NCI-H1048 (cell line): ENCODE data around the gene FYN.

Experiments
- DNase-seq: peaks from one replicate; lab custom pipeline; 2025; lab: John Stamatoyannopoulos, UW

FYN gene

DNA sequence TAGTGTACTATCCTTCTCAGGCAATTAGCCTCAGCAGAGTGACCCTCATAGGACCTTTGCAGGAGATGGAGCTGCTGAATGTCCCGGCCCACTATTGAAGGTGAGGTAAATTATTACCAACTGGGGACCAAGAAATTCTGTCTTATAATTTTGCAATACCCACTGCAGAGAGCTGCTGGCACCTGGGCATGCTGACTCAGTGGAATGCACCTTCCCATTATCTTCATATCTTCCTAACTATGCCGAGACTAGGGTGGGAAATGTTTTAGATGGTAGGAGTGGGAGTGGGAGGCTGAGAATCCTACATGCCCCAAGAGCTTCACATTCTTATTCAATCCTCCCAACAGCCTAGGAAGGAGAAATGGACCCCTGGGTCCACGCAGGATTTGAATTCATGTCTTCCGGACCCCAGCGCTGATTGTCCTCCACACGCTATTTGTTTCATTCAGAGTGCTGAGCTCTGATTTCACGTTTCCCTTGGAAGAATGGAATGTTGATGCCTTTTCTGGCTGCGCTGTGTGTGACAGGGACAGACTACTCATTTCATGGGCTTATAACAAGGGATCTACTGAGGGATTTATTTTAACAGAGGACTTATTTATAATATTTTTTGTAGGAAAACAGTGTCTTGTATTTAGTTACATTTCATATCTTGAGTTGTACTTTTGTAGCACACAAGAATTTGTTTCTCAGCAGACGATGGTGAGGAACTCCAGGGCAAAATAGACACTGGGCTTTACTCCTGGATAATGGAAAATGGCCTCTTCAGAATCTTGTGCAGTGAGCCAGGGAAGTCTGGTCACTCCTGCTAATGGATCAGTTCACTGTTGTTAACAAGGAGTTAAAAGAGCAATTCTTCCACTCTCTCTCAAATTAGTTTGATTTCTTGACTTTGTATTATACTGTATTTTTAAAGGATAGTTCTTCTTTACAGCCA is 66.4 kb downstream of the FYN start:
- no peak for DNase-seq

- no peak for DNase-seq
Observed at GRCh38 chr6:111806165-111806547, 67.1 kb downstream of the FYN start.

DNA sequence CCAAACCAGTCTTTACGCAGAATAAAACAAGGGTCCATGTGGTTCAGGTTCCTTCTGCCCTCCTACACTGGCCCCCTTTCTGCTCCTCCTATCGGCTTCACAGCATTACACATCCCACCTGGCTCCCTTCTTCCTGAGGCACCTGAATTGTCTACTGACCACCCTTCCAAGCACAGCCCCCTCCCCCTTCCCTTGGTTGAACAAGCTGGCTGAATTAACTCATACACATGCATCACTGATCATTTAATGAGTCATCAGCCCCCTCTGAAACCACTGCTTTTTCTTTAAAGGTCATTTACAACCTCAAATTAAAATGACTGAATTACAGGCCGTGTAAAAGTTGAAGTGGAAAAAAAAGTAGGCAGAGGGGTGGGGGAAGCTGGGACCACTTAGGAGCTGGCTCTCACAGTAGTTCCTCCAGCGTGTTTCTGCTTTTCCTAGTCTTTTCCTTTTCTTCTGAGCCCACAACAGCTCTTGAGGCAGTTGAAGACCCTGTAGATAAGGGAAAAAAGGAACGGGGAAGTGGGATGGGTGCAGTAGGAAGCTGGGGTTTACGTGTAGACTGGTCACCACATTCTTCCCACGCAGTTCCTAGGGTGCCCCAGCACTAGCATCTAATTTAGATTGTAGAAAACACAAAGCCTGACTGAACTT is 67.6 kb downstream of the FYN start:
- DNase-seq = no peak

GRCh38 chr6:111804627-111805235 is 68.5 kb downstream of the FYN start:
- DNase-seq = no peak

GRCh38 chr6:111803804-111804203 is 69.4 kb downstream of the FYN start:
- no peak for DNase-seq

GRCh38 chr6:111803371-111803770 is 69.9 kb downstream of the FYN start:
- DNase-seq = no peak

GRCh38 chr6:111802720-111803330 is 70.4 kb downstream of the FYN start:
- DNase-seq = no peak

GRCh38 chr6:111802015-111802414 is 71.2 kb downstream of the FYN start:
- no peak for DNase-seq

- no peak for DNase-seq
Observed at GRCh38 chr6:111800821-111801220, 72.4 kb downstream of the FYN start.

GRCh38 chr6:111800259-111800765 is 72.9 kb downstream of the FYN start:
- DNase-seq = no peak

DNA sequence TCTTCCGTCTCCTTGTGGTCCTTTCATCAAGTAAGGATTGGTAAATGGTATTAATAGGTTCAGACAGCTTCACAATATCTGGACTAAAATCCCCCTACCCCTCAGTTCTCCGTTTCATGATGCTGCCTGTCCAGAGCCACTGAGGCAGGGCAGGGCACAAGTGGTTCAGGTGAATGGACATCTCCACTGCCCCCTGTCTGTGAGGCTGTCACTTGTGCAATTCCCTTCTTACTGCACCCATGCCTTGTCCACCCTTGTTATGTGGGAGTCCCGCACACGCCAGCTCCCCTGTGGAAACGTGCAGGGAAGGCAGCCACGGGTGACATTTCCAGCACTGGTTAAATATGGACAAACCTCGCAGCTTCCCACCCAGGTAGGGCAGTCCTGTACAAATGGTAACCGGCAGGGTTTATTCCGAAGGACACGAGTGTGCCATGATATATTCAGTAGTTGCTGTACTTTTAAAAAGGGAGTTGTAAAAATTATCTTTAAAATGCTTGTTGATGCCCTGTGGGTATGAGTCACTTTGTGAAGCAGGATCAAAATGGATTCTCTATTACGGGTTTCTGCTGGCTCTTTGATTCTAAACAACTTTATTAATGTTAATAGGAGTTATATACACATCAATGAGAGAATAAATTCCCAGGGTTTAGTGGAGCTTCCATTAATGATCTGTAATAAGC is 73.5 kb downstream of the FYN start:
- no peak for DNase-seq

DNA sequence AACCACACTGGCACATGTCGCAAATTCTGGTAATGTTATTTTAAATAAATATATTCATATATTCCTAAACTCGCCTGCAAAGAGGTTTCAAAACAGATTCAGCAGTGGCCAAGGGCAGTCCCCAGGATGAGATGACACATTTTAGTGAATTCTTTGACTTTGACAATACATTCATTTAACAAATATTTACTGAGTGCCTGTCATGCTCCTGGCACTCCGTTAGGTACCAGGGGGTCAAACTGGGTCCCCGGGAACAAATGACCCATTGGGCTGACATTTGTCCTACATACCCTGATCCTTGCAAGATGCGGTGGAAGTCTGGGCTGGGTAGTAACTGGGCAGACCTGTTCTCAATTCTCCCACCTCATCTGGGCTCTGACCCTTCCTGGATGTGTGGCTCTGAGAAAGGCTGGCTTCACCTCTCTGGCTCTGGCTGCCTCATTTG is 74.9 kb downstream of the FYN start:
- DNase-seq = no peak

DNA sequence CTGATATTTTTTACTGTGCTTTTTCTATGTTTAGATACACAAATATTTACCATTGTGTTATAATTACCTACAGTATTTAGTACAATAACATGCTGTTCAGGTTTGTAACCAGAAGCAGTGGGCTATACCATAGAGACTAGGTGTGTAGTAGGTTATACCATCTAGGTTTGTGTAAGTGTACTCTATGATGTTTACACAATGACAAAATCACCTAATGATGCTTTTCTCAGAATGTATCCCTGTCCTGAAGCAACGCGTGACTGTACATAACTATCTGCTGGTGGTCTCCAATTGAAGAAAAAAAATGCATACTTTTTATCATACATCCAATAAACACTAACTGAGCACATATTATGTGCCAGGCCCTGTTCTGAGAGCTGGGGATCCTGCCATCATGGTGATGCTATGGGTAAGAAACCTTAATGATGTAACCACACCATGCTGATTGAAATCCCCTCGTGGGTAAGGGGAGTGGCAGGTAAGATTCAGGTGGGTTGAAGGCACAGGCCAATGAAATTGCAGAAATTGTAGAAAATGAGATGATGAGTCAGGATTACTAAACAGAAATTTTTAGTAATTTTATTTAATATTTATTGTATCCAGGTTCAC is 76.8 kb downstream of the FYN start:
- DNase-seq = no peak

GRCh38 chr6:111795558-111795957 is 77.7 kb downstream of the FYN start:
- DNase-seq = no peak

DNA sequence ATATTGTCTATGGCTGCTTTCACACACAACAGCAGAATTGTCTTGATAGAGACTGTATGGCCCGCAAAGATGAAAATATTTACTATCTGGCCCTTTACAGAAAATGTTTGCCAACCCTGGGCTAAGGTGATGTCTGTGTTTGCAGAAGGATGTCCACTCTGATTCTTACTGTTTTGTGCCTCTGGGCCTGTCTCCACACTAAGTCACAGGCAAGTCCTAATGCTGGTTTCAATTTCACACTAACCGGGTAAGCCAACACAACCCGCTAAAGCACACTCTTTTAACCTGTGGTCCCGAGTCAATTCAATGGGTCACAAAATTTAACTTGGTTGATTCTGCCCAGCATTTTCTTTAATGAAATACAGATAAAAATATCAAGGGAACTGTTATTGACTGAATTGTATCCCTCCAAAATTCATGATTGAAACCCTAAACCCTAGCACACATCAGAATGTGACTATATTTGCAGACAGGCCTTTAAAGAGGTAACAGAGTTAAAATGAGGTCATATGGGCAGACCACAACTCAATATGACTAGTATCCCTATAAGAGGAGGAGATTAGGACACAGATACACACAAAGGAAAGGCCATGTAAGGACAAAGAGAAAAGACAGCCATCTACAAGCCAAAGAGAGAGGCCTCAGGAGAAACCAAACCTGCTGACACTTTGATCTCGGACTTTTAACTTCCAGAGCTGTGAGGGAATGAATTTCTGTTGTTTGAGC is 78.4 kb downstream of the FYN start:
- DNase-seq = no peak

DNA sequence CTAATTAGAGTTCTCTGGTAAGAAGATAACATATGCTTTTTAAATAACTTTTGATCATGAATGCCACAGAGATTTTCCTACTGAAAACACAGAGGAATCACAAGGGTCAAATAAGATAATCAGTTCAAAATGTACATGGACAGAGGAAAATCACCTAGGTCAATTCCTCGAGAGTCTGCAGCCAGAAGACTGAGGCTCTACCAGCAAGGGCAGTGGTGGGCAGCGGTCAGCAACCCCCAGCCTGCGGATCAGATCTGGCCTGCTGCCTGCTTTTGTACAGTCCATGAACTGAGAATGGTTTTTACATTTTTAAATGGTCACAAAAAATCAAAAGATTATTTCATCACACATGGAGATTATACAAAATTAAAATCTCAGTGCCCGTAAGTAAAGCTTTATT is 79.0 kb downstream of the FYN start:
- DNase-seq = no peak

GRCh38 chr6:111793711-111794111 is 79.5 kb downstream of the FYN start:
- no peak for DNase-seq

- DNase-seq = no peak
Observed at GRCh38 chr6:111792914-111793700, 80.1 kb downstream of the FYN start.

DNA sequence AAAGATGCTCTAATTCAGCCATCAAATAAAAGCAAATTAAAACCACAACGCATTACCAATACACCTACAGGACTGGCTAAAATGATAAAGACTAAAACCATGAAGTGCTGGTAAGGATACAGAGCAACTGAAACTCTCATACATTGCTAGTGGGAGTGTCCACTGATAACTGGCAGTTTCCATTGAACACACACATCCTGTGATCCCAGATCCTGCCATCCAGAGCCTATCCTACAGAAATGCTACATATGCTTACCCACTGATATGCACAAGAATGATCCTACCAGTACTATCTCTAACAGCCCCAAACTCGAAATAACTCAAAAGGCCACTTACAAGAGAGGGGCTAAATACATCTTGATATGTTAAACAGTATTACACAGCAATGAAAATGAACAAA is 81.0 kb downstream of the FYN start:
- DNase-seq = no peak

GRCh38 chr6:111791415-111791814 is 81.8 kb downstream of the FYN start:
- DNase-seq = no peak
